SK-N-MC (cell line): Measurements from ENCODE around the gene JAZF1.

Source experiments
- EZH2 ChIP-seq: fragments of 200-600 bp; sonication (generic); IDR thresholded peaks from one replicate; pipeline ENCODE4 v1.6.1; 2017; ENCODE audit warnings: antibody characterized with exemption
- POLR2AphosphoS5 ChIP-seq: IDR thresholded peaks from 2 replicates; pipeline ENCODE4 v1.6.1; 2012; ENCODE audit warnings: mild to moderate bottlenecking, low read depth, low read length, borderline replicate concordance

DNA sequence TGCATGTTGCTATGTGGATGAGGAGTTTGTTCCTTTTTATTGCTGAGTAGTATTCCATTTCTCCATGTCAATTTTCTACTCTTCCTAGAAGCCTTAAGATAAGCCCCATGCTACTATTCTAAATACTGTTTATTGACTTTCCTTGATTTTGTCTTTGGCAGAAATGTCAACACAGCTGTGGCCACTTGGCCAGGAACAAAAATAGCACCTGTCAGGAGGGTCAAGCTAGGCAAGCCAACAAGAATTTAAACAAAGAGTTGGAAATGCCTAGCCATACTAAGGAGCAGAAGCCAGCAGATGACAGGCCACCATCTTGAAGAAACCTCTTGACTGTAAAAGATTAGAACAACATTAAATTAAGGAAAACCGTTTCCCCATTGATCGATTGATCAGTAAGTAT lies 34.7 kb downstream of the JAZF1 start:
- TF ChIP-seq EZH2 (no peak), POLR2AphosphoS5 (no peak)
